Measurements from ENCODE around the gene CPED1. TPM values are rescaled to one million over a fixed set of nuclear protein-coding genes. Genes with fewer than 3 reads are reported as not detected.
"Not testable (repeated sequence)": the region's sequence is repeated elsewhere in the genome, so short reads cannot be mapped to it uniquely, and the experiment has no call there.

The CPED1 gene
- total RNA-seq, 1 experiment from 2014 or later, result 0.39 TPM

DNA sequence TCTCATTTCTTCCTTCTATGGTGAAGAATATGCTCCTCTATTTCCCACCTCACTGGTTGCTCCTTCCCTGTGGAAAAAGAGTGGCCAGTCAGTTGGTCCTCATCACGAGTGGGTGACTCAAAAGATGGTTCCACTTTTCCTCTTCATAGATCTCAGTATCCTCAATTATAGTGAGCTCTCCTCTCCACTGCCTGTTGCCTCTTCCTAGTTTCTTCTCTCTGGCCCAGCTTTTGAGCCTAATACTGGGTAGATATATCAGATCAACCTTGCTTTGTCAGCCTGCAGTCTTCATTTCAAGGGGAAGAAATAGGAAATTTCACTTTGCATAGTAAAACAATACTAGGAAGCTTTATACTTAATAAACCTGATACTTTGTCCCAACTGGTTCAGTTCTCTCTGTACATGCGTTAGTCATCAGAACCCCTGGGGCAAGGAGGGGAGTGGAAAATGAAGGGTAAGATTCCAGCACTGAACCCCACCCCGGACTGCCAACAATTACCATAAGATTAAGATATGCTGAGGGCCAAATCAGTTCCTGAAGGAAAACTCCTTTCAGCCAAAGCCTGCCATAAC lies 324.8 kb downstream of the CPED1 start:
- Histone ChIP-seq H3K36me3 (ENCODE audit: control insufficient read depth, insufficient read depth, low read length) (no peaks in the 10 kb centered on the region), H3K4me1 (ENCODE audit: control insufficient read depth, insufficient read depth, low read length) (no peaks in the 10 kb centered on the region), H3K9me3 (ENCODE audit: control insufficient read depth, insufficient read depth, low read depth, low read length) (no peaks in the 10 kb centered on the region), H3K27me3 (ENCODE audit: control insufficient read depth, insufficient read depth, low read length) (no peaks in the 10 kb centered on the region), H3K4me3 (ENCODE audit: low read depth in 2 of 2, low read length in 2 of 2) (no peak overlapping the region), H3K27ac (ENCODE audit: low read length) (no peak overlapping the region)
- intact Hi-C loops (cut with micrococcal nuclease; ENCODE audit: unreplicated experiment) (no loop called here), in situ Hi-C loops (cut with HindIII; ENCODE audit: low pct_unique_long_range_greater_than_20kb, low sequenced_read_pairs) (no loop called here)
- TF ChIP-seq SIN3A (IDR thresholded peaks at IDR 0.05; ENCODE audit: borderline replicate concordance, insufficient read depth, low read depth, low read length), result no peak
- TF ChIP-seq, protein P1, sequence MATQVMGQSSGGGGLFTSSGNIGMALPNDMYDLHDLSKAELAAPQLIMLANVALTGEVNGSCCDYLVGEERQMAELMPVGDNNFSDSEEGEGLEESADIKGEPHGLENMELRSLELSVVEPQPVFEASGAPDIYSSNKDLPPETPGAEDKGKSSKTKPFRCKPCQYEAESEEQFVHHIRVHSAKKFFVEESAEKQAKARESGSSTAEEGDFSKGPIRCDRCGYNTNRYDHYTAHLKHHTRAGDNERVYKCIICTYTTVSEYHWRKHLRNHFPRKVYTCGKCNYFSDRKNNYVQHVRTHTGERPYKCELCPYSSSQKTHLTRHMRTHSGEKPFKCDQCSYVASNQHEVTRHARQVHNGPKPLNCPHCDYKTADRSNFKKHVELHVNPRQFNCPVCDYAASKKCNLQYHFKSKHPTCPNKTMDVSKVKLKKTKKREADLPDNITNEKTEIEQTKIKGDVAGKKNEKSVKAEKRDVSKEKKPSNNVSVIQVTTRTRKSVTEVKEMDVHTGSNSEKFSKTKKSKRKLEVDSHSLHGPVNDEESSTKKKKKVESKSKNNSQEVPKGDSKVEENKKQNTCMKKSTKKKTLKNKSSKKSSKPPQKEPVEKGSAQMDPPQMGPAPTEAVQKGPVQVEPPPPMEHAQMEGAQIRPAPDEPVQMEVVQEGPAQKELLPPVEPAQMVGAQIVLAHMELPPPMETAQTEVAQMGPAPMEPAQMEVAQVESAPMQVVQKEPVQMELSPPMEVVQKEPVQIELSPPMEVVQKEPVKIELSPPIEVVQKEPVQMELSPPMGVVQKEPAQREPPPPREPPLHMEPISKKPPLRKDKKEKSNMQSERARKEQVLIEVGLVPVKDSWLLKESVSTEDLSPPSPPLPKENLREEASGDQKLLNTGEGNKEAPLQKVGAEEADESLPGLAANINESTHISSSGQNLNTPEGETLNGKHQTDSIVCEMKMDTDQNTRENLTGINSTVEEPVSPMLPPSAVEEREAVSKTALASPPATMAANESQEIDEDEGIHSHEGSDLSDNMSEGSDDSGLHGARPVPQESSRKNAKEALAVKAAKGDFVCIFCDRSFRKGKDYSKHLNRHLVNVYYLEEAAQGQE (IDR thresholded peaks at IDR 0.05; ENCODE audit: insufficient read depth in 1 of 2, low read depth in 2 of 2, low read length in 1 of 2), result no peak
- no peak for TF ChIP-seq TCF7L2 (IDR thresholded peaks at IDR 0.05; ENCODE audit: low read depth, low read length)
- TF ChIP-seq, protein P2, sequence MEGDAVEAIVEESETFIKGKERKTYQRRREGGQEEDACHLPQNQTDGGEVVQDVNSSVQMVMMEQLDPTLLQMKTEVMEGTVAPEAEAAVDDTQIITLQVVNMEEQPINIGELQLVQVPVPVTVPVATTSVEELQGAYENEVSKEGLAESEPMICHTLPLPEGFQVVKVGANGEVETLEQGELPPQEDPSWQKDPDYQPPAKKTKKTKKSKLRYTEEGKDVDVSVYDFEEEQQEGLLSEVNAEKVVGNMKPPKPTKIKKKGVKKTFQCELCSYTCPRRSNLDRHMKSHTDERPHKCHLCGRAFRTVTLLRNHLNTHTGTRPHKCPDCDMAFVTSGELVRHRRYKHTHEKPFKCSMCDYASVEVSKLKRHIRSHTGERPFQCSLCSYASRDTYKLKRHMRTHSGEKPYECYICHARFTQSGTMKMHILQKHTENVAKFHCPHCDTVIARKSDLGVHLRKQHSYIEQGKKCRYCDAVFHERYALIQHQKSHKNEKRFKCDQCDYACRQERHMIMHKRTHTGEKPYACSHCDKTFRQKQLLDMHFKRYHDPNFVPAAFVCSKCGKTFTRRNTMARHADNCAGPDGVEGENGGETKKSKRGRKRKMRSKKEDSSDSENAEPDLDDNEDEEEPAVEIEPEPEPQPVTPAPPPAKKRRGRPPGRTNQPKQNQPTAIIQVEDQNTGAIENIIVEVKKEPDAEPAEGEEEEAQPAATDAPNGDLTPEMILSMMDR (IDR thresholded peaks at IDR 0.05), result no peak
- ATAC-seq, result no peak
- ChIA-PET CTCF (no interaction called here), POLR2A (no interaction called here)
- DNase-seq (ENCODE audit: low read depth, low spot score), result no peak
- BruUV-seq (replicated peaks), result no TSS peak

DNA sequence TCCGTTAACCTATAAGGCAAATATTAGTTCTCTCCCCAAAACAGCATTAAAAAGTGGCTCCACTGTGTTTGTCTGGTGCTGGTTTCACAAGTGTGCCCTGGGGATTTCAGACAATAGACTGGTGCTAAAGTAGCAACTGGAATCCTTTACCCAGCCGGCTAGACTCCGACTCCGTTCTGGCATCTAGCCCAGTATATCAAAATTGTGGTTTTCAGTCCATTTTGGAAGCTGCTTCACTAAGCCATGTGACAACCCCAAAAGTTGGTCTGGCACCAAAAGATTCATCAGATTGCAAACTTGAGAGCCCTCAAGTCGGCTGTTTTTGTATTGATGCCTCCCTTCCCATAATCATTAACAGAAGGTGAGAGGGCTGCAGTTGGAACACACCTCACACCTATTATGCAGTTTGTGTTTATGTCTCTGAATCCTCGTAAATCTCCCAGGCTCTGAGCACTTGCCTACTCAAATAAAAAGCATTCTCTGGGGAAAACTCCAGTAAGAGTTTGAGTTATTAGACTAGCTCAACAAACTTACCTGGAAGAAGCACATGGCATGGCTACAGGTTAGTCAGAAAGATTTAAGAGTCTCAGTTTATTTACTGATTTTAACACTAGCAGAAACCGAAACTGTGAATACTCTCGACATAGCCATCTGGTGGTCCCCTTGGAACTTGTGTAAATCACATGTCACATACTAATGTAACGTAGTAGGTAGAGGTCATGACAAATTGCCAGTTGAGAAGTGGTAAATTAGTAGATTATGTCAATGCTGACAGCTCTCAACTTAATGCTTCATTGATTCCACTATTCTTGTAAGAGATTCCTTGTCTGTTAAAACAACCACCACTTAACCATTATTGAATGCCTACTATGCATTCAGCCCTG lies 325.5 kb downstream of the CPED1 start:
- in situ Hi-C loops (cut with HindIII; ENCODE audit: low pct_unique_long_range_greater_than_20kb, low sequenced_read_pairs) (no loop called here), intact Hi-C loops (cut with micrococcal nuclease; ENCODE audit: unreplicated experiment) (no loop called here)
- ChIA-PET CTCF (no interaction called here), POLR2A (no interaction called here)
- ATAC-seq (no peak), DNase-seq (ENCODE audit: low read depth, low spot score) (no peak)
- no TSS peak for BruUV-seq (replicated peaks)
- Histone ChIP-seq H3K27ac (ENCODE audit: low read length) (no peak overlapping the region), H3K4me1 (ENCODE audit: control insufficient read depth, insufficient read depth, low read length) (no peaks in the 10 kb centered on the region), H3K9me3 (ENCODE audit: control insufficient read depth, insufficient read depth, low read depth, low read length) (no peaks in the 10 kb centered on the region), H3K36me3 (ENCODE audit: control insufficient read depth, insufficient read depth, low read length) (no peaks in the 10 kb centered on the region), H3K4me3 (ENCODE audit: low read depth in 2 of 2, low read length in 2 of 2) (peak overlapping the region in 1 of 2 experiments; percentile 7; a peak in 2 of 4 replicates), H3K27me3 (ENCODE audit: control insufficient read depth, insufficient read depth, low read length) (no peaks in the 10 kb centered on the region)
- TF ChIP-seq TCF7L2 (IDR thresholded peaks at IDR 0.05; ENCODE audit: low read depth, low read length) (no peak), POLR2AphosphoS5 (IDR thresholded peaks at IDR 0.05; ENCODE audit: low read depth, low read length) (no peak), SIN3A (IDR thresholded peaks at IDR 0.05; ENCODE audit: borderline replicate concordance, insufficient read depth, low read depth, low read length) (no peak)
- TF ChIP-seq, protein P1 (IDR thresholded peaks at IDR 0.05; ENCODE audit: insufficient read depth in 1 of 2, low read depth in 2 of 2, low read length in 1 of 2), result no peak
- TF ChIP-seq, protein P2 (IDR thresholded peaks at IDR 0.05), result no peak

DNA sequence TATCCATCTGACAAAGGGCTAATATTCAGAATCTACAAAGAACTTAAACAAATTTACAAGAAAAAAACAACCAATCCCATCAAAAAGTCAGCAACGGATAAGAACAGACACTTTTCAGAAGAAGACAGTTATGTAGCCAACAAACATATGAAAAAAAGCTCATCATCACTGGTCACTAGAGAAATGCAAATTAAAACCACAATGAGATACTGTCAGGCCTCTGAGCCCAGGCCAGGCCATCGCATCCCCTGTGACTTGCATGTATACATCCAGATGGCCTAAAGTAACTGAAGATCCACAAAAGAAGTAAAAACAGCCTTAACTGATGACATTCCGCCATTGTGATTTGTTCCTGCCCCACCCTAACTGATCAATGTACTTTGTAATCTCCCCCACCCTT lies 326.7 kb downstream of the CPED1 start:
- POLR2A ChIA-PET; BruUV-seq (replicated peaks); CTCF ChIA-PET; H3K9me3 ChIP-seq (ENCODE audit: control insufficient read depth, insufficient read depth, low read depth, low read length); intact Hi-C loops (cut with micrococcal nuclease; ENCODE audit: unreplicated experiment); H3K27ac ChIP-seq (ENCODE audit: low read length); H3K36me3 ChIP-seq (ENCODE audit: control insufficient read depth, insufficient read depth, low read length); ATAC-seq; H3K27me3 ChIP-seq (ENCODE audit: control insufficient read depth, insufficient read depth, low read length); H3K4me1 ChIP-seq (ENCODE audit: control insufficient read depth, insufficient read depth, low read length); H3K4me3 ChIP-seq (ENCODE audit: low read depth in 2 of 2, low read length in 2 of 2); DNase-seq (ENCODE audit: low read depth, low spot score); in situ Hi-C loops (cut with HindIII; ENCODE audit: low pct_unique_long_range_greater_than_20kb, low sequenced_read_pairs): not testable (repeated sequence)
